ENCODE data around the gene ZNF705A.
A peak's percentile ranks its signal among the peaks of the same experiment; 100 is the strongest.
"Not testable (repeated sequence)": the region's sequence is repeated elsewhere in the genome, so short reads cannot be mapped to it uniquely, and the experiment has no call there.

The ZNF705A gene

DNA sequence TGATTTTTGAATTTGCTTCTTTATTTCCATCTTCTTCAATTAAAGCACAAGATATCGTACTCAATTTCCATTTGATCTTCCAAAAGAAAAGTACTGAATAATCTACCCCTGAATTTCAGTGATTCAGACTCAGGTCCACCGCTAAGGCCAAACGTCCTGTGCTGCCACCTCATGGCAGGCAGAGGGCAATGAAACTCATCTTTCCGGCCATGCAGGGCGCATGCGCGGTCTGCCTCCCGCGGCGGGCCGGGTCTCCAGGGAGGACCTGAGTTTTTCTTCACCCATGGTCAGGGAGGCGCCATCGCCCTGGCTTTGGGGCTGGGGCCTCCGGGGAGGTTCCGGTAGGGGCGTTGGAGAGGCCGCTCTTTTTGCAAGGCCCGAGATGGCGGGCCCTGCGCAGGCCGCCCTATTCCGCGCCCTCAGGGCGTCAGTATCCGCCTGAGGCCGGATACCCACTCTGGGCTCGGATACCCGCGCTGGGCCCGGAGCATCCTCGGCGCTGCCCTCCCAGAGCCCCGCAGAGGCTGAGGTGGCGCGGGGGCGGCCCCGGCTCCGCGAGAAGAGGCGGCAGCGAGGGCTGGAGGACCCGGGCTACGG lies 23.3 kb downstream of the ZNF705A start:
- TF ChIP-seq, protein P1, sequence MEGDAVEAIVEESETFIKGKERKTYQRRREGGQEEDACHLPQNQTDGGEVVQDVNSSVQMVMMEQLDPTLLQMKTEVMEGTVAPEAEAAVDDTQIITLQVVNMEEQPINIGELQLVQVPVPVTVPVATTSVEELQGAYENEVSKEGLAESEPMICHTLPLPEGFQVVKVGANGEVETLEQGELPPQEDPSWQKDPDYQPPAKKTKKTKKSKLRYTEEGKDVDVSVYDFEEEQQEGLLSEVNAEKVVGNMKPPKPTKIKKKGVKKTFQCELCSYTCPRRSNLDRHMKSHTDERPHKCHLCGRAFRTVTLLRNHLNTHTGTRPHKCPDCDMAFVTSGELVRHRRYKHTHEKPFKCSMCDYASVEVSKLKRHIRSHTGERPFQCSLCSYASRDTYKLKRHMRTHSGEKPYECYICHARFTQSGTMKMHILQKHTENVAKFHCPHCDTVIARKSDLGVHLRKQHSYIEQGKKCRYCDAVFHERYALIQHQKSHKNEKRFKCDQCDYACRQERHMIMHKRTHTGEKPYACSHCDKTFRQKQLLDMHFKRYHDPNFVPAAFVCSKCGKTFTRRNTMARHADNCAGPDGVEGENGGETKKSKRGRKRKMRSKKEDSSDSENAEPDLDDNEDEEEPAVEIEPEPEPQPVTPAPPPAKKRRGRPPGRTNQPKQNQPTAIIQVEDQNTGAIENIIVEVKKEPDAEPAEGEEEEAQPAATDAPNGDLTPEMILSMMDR (IDR thresholded peaks at IDR 0.05; ENCODE audit: low read length, missing control alignments): peak; percentile 56
- H3K4me3 ChIP-seq (replicated peaks; ENCODE audit: low read depth, low read length): peak overlapping the region; percentile 59
- DNase-seq (ENCODE audit: low read depth): peak; percentile 66

DNA sequence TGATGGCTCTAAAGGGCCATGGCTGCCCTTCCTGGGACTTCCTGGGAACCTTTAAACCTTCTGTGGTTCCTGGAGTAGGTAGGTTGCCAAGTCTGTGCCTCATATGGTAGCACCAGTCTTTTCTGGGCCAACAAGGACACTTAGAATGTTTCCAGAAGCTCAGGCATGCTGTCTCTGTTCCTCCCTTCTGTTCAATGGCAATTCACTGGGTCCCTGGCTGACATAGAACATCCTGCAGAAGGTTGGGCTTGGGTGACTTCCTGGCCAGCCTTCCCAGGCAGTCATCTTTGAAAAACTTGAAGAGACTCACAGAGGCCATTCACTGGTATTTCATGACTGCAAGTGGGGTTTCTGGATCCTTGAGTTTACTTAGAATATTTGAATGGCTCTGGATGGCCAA lies 24.5 kb downstream of the ZNF705A start:
- not testable (repeated sequence) for H3K4me3 ChIP-seq (replicated peaks; ENCODE audit: low read depth, low read length)

DNA sequence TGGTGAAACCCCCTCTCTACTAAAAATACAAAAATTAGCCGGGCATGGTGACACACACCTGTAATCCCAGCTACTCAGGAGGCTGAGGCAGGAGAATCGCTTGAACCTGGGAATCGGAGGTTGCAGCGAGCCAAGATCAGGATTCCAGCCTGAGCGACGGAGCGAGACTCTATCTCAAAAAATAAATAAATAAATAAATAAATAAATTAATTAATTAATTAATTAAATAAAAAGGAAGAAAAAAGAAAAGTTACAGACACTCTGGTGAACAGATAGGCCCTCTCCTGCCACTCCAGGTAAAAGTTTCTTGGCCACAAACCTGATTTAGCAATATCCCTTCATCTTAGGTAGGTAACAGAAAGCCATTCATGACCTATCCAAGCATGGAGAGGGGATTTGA lies 26.1 kb downstream of the ZNF705A start:
- H3K4me3 ChIP-seq (replicated peaks; ENCODE audit: low read depth, low read length); DNase-seq (ENCODE audit: low read depth): not testable (repeated sequence)

More for the DNA sequence above, 24.5 kb downstream of the ZNF705A start:
- not testable (repeated sequence) for DNase-seq (ENCODE audit: low read depth)

DNA sequence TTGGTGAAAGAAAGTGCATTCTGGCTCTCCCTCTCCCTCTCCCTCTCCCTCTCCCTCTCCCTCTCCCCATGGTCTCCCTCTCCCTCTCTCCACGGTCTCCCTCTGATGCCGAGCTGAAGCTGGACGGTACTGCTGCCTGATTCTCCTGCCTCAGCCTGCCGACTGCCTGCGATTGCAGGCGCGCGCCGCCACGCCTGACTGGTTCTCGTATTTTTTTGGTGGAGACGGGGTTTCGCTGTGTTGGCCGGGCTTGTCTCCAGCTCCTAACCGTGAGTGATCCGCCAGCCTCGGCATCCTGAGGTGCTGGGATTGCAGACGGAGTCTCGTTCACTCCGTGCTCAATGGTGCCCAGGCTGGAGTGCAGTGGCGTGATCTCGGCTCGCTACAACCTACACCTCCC lies 26.5 kb downstream of the ZNF705A start:
- DNase-seq (ENCODE audit: low read depth); H3K4me3 ChIP-seq (replicated peaks; ENCODE audit: low read depth, low read length): not testable (repeated sequence)

DNA sequence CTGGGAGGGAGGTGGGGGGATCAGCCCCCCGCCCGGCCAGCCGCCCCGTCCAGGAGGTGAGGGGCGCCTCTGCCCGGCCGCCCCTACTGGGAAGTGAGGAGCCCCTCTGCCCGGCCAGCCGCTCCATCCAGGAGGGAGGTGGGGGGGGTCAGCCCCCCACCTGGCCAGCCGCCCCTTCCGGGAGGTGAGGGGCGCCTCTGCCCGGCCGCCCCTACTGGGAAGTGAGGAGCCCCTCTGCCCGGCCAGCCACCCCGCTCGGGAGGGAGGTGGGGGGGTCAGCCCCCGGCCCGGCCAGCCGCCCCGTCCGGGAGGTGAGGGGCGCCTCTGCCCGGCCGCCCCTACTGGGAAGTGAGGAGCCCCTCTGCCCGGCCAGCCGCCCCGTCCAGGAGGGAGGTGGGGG lies 27.4 kb downstream of the ZNF705A start:
- H3K4me3 ChIP-seq (replicated peaks; ENCODE audit: low read depth, low read length); DNase-seq (ENCODE audit: low read depth): not testable (repeated sequence)

DNA sequence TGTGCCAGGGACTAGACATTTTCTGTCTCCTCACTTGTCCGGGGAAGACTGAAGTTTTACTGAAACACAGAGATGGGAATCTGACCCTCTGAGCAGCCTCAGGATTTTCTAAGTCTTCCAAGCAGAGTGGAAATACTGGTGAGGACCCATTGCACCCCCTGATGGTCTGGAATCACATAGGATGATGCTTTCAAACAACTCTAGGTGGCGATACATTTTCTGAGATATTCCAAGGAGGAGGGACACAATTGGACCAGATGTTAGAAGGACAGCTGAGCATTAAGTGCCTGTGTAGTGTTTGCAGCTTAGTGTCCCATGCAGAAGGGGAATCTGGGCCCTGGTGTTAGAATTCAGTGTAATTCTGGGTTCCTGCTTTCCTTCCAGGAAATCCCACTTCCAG lies 31.3 kb downstream of the ZNF705A start:
- DNase-seq (ENCODE audit: low read depth); H3K4me3 ChIP-seq (replicated peaks; ENCODE audit: low read depth, low read length): not testable (repeated sequence)

DNA sequence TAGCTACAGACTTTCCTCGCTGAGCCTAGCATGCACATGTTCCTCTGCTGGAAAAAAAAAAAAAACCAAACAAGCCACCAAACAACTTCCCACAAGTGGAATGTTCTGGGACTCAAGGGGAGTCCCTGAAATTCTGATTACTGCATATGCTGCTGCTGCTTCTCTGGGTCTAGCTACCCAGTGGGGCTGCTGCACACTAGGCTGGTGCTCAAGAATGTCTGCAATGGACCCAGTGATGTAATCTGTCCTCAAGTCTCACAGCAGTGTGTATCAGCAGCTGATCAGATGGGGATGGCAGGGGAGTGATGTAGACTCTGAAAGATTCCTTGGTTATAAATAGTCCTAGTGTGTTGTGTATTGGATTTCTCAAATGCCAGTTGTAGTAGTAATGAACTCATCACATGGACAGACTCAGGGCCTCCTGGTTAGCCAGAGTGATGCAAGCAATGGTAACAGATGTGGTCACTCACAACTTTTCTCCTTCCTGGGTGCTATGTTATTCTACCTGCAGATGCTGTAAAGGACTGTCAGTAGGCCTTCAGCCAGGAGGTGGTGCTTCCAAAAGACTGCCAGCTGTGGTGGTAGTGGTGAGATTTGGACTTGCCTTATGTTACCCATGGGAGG lies 41.0 kb downstream of the ZNF705A start:
- H3K4me3 ChIP-seq (replicated peaks; ENCODE audit: low read depth, low read length): not testable (repeated sequence)
- DNase-seq (ENCODE audit: low read depth): peak; percentile 49

DNA sequence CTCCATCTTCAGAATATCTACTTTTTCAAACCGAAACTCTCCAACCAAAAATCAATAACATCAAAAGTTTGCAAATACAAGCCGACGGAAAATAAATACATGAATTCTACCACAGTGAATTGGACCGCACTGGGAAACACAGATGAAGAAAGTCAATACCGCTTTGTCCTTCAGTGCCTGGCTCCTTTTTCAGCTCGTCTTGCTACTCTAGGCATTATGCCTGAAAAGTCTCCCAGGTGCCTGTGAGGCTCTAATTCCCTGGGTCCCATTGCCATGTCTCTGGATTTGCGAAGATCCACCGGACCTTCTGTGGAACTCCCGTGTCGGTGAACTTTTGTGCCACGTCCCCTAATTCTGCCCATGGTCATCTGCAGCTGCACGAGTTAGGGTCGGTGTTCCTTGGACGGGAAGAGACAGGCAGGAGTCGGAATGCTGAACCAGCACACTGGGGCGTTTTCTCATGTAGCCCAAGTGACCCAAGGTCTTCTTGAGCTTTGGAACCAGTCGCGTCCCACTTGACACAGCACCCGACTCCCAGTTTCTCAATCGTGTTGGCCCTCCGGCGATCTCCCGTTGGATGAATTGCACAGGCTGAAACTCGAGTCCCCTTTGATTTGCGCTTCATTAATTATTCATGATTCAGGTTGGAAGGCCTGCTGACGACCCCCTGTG lies 62.0 kb downstream of the ZNF705A start:
- not testable (repeated sequence) for DNase-seq (ENCODE audit: low read depth); H3K4me3 ChIP-seq (replicated peaks; ENCODE audit: low read depth, low read length)

DNA sequence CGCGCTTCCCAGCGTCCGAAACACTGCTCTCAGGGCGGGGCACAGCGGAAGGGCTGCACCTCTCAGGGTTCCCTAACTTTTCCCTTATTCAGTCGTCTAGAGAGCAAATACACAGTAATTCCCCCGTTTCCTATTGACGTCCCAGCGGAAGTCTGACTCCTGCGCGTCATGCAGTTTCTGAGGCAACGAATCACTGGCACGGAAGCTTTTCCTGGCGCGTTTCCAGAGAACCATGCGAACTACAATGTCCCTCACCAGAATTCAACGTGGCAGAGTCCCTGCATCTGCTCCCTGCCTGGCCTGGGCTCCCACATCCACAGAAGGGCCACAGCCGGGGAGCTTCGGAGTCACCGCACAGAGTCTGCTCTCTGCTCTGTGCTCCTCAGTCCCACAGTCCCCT lies 64.6 kb downstream of the ZNF705A start:
- not testable (repeated sequence) for H3K4me3 ChIP-seq (replicated peaks; ENCODE audit: low read depth, low read length); DNase-seq (ENCODE audit: low read depth)

DNA sequence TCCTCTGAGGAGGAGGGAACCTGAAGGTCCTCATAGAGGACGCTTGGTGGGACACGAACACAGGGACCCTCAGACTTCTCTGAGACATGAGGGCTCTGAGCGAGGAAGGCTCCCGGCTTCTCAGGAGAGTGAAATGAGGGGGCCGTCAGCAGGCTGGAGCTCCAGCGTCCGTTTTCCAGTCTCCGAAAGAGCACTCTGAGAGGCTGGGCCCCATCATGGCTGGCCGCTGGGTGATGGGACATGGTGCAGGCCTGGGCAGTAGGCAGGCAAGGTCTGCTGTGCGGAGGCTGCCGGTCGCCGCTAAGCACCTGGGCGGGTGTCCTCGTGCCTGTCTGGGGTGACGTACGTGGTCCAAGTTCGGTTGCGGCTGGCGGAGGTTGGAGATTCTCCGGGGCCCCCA lies 65.0 kb downstream of the ZNF705A start:
- DNase-seq (ENCODE audit: low read depth); H3K4me3 ChIP-seq (replicated peaks; ENCODE audit: low read depth, low read length): not testable (repeated sequence)

DNA sequence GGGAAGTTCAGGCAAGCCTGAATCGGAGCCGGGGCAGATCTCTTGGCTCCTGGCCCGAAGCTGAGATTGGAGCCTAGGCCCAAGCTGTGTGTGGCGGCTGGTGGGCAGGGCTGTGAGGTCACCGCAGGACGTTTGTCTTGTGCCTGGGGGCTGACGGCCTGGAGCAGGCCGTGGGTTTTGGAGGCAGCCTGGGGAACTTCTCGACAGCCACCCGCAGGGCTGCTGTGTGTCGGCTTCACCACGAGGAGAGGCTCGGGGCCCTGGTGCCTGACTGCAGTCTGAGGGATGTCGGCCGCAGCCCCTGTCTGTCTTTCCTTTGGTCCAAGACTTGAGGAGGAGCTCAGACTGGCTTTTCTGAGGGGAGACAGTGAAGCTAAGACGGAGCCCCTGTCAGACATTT lies 65.5 kb downstream of the ZNF705A start:
- not testable (repeated sequence) for DNase-seq (ENCODE audit: low read depth); H3K4me3 ChIP-seq (replicated peaks; ENCODE audit: low read depth, low read length)

DNA sequence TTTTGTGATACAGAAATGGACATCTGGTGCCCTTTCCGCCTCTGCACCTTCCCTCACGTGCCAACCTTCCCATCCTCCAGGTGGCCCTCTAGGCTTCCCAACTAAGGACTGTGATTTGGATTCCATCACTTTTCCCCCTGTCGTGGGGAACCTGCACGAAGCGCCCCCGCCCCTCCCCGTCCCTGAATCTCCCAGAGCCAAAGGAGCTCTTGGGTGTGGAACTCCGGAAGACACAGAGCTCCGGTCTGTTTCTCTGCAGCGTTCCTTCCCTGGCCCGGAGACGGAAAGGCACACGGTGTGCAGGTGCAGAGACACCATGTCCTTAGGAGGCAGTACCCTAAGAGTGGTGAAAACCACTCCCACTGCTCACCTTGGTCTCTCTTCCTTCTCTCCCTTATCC lies 66.8 kb downstream of the ZNF705A start:
- H3K4me3 ChIP-seq (replicated peaks; ENCODE audit: low read depth, low read length); DNase-seq (ENCODE audit: low read depth): not testable (repeated sequence)

DNA sequence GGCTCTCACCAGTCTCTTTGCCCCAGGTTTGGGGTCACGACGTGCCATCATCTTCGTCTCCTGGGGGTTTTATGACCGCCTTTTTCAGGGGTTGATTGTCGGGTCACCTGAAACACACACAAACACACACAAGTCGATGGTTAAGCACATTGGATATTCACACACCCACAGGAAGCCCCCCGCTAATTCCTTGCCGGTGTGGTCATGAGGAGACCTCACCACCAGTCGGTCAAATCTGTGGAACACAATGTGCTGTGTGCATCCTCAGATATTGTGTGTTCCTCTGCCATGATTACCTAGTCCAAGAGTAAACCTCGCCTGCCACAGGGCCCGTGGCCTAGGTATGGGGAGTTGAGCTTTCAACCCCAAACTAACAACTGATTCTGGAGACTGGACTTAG lies 68.0 kb downstream of the ZNF705A start:
- H3K4me3 ChIP-seq (replicated peaks; ENCODE audit: low read depth, low read length); DNase-seq (ENCODE audit: low read depth): not testable (repeated sequence)

DNA sequence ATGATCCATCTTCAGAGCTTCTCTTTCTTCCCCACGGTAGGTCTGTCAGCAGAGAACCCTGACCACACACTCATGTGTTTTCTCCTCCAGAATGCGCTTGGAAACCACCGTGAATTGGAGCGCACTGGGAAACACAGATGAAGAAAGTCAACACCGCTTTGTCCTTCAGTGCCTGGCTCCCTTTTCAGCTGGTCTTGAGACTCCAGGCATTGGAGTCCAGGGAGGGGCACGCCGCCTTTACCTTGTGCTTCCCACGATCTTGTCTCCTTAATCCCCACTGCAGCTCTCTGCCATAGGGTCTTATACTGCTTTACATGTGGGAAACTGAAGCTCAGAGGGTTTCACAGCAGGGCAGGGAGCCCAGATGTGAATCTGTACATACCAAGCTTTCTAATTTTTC lies 69.5 kb downstream of the ZNF705A start:
- DNase-seq (ENCODE audit: low read depth): no peak
- TF ChIP-seq, protein P1 (IDR thresholded peaks at IDR 0.05; ENCODE audit: low read length, missing control alignments): no peak
- H3K4me3 ChIP-seq (replicated peaks; ENCODE audit: low read depth, low read length): no peak overlapping the region

DNA sequence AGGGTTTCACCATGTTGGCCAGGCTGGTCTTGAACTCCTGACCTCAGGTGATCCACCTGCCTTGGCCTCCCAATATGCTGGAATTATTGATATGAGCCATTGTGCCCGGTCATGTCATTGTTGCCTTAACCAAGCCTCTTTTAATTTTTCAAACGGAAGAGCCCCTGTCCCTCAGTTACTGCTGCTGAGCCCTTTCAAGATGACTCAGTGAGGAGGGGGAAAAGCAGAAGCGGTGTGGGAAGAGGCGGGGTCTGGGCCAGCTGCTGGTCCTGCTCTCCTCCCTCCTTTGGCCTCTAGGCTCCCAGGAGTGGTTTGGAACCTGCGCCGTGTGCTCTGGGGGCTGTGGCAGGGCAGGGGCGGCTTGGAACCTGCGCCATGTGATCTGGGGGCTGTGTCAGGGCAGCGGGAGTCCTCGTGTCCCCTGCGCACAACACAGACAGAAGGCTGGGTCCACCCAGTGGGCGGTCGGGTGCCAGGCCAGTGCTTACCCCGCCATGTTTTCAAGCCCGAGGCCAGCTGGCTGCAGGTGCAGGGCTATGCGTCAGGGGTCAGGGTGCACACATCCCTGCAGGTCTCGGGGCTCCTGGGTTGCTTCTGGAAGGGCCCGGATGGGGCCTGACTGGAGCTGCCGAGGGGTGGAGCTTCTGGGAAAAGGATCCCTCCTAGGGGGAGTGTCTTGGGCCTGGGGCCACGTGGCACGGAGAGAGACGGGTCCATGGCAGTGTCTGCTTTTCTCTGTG lies 70.3 kb downstream of the ZNF705A start, which contains the start of gene FAM90A1:
TSS of gene FAM90A1 (minus strand) at position 627 of the 740 bp plus-strand sequence. CDS start 2,786 bp downstream, outside the sequence.
- peak within 1 kb of the TSS; percentile 27 for H3K4me3 ChIP-seq (replicated peaks; ENCODE audit: low read depth, low read length)
- not testable (repeated sequence) for DNase-seq (ENCODE audit: low read depth)

DNA sequence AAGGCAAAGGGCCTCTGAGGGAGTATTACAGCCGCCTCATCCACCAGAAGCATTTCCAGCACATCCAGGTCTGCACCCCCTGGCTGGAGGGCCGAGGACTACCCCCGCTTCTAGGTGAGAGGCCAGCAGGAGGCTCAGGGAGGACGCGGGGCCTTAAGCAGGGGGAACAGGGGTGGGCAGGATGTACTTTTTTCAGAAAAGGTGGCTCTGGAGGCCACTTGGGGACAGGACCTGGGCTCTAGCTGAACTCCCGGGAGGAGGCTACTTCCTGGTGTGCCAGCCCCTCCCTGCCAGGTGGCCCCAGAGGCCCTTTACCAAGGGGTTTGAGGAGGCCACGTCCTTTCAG lies 70.9 kb downstream of the ZNF705A start:
- peak overlapping the region; percentile 27 for H3K4me3 ChIP-seq (replicated peaks; ENCODE audit: low read depth, low read length)
- DNase-seq (ENCODE audit: low read depth): not testable (repeated sequence)

Measured in fibroblast of pulmonary artery (primary cell).